NOMO-1 treated with dmso at 0.1 percent for 144 hours (cell line): Measurements from ENCODE around the gene RPS6KA1.
"Not testable (repeated sequence)": the region's sequence is repeated elsewhere in the genome, so short reads cannot be mapped to it uniquely, and the experiment has no call there.

Experiments used
- DNase-seq: peaks from one replicate; lab custom pipeline; 2025; ENCODE audit not compliant: unreplicated experiment; lab: John Stamatoyannopoulos, UW

Gene RPS6KA1

DNA sequence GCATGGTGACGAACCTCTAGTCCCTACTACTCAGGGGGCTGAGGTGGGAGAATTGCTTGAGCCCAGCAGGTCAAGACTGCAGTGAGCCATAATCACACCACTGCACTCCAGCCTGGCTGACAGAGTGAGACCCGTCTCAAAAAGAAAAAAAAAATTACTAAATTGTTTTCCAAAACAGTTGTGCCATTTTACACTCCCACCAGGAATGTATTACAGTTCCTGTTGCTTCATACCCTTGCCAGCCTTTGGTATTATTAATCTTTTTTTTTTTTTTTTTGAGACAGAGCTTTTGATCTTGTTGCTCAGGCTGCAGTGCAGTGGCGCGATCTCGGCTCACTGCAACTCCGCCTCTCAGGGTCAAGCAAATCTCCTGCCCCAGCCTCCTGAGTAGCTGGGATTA lies 55.9 kb downstream of the RPS6KA1 start:
- DNase-seq, result no peak

DNA sequence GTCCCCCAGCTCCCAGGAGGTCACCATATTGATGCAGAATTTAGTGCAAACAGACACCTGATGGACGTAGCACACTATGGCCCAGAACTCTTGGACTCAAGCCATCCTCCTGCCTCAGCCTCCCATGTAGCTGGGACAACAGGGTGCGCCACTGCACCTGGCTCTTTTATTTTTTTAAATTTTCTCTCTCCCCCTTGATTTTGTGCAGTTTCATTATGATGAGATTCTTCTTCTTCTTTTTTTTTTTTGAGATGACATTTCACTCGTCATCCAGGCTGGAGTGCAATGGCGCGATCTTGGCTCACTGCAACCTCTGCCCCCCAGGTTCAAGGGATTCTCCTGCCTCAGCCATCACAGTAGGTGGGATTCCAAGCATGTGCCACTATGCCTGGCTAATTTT lies 63.8 kb downstream of the RPS6KA1 start:
- no peak for DNase-seq

DNA sequence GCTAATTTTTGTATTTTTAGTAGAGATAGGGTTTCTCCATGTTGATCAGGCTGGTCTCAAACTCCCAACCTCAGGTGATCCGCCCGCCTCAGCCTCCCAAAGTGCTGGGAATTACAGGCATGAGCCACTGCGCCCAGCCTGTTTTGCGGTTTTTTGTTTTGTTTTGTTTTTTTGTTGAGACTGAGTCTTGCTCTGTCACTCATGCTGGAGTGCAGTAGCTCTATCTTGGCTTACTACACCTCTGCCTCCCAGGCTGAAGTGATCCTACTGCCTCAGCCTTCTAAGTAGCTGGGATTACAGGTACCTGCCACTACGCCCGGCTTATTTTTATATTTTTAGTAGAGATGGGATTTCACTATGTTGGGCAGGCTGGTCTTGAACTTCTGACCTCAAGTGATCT lies 65.0 kb downstream of the RPS6KA1 start:
- DNase-seq, result not testable (repeated sequence)

DNA sequence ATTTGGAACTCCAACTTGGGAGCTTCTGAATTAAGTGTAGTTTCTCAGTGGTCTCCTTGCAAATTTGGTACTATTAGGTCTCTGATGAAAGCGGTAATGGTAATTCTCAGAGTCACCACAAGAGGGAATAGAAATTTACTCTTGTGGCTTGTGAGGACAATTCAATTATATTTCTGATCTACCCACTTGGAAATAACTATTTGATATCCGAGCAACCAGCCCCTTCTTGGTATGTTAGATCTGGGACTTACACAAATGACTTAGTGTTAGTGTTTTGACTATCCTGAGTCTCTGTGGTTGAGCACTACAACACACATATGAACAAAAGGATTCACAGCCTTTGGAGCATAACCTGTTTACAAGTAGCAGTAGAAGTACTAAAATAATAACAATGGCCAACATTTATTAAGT lies 68.1 kb downstream of the RPS6KA1 start:
- DNase-seq, result peak; percentile 11

DNA sequence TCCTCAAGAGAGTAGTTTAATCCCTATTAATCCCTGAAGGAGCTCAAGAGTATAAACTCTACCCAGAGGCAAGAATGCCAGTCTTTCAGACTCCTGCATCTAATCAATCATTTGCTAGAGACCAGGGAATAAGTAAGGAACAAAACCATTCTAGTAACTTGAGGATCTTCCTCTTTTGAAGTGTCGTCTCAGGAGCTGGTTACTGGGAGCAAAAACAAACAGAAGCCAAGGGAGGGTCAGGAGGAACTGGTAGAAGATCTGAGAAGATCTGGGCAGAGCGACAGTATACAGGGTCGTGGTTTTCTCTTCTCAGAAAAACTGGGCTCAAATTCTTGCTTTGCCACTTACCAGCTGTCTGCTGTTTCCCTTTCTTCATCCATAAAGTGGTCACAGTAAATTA lies 69.3 kb downstream of the RPS6KA1 start:
- peak; percentile 10 for DNase-seq

DNA sequence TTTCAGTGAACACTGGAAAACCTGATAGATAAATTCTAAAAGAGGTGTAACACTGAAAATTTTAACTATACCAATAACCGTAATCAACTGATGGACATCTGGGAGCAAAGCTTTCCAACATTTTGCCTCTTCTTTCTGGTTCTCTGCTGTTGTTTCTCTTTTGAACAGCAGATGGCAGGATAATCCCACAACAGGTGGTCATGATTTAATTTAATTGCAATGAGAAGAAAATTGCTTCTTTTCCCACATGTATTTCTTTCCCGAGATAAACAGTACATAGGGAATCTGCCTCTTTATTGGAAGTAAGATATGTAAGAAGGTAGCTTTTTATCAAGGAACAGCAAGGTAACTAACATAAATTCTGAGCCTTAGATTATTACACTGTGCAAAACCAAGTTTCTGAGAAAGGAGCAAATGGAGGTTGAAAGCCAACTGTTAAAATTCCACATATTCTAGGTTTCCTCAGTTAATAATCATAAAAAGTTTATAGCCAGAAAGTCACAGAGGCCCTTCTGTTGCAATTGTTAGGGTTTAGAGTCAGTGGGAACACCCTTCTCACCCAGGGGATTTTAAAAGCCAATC lies 72.9 kb downstream of the RPS6KA1 start:
- DNase-seq, result peak; percentile 6

DNA sequence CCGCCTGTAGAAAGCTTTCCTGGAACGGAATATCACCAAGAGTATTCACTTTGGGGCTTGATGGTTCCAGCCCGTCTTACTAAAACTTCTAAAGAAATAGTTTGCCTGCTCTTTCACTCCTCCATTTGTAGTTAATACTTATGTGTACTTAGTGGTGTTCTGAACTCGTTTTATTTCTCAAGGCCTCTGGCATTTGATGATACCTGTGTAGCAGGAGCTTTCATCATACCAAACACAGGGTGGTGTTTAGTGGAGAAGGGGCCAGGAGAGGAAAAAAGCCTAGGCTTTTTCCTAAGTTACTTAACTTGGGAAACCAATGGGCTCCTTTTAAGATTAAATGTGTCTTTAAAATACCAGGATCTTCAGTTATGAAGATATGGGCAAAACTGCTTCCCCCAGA lies 74.3 kb downstream of the RPS6KA1 start:
- DNase-seq, result no peak

DNA sequence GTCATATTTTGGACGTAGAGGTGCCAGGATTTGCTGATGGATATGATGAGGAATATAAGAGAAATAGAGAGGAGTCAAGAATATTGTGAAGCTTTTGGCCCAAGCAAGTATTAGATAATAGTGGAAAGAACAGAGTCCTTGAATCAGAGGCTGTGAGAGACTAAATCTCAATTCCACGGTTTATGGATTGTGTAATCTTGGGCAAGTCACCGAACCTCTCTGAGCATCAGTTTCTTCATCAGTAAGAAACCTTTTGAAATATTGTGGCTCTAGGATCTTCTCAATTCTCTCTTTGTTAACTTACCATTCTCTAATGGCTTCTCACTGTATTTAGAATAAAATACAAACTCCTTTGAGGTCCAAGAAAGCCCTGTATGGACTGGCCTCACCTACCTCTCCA lies 77.6 kb downstream of the RPS6KA1 start:
- peak; percentile 48 for DNase-seq

DNA sequence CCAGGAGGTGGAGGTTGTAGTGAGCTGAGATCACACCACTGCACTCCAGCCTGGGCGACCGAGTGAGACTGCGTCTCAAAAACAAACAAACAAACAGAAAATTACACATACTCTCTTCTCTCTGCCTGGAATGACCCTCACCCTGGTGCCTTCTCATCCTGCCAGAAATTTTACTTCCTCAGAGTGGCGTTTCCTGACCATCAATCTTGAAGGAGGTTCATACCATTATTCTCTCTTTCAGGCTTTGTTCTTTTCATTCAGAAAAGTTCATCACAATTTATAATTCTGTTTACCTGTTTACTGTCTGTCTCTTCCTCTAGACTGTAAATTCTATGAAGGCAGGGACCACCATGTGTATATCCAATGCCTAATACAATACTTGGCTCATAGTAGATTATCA lies 79.3 kb downstream of the RPS6KA1 start:
- DNase-seq, result no peak

DNA sequence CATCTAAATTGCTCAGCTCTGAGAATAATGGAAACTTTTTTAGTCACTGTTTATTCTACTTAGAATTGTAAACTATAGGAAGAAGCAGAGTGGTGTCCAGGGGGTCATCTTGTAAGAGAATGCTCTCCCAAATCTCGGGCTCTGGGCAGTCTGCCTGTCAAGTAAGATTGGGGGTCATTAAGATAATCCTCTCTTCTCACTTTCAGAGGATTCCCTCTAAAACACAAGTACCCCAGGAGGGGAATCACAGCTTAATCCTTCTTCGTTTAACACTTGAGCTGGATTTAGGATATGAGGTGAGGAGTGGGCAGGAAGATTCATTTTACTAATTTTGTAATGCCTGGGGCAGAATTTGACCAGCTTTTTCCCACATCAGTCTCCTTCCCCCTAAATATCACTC lies 81.2 kb downstream of the RPS6KA1 start:
- DNase-seq, result no peak

DNA sequence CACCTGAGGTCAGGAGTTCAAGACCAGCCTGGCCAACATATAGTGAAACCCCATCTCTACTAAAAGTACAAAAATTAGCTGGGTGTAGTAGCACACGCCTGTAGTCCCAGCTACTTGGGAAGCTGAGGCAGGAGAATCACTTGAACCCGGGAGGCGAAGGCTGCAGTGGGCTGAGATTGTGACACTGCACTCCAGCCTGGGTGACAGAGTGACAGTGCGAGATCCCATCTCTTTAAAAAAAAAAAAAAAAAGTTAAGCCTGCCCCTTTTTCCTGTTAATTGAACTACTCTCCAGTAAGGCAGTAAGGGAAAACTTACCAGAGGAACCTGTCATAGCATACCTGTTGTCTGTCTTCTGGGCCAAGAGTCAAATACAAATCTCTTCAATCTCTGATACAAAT lies 83.1 kb downstream of the RPS6KA1 start:
- not testable (repeated sequence) for DNase-seq

DNA sequence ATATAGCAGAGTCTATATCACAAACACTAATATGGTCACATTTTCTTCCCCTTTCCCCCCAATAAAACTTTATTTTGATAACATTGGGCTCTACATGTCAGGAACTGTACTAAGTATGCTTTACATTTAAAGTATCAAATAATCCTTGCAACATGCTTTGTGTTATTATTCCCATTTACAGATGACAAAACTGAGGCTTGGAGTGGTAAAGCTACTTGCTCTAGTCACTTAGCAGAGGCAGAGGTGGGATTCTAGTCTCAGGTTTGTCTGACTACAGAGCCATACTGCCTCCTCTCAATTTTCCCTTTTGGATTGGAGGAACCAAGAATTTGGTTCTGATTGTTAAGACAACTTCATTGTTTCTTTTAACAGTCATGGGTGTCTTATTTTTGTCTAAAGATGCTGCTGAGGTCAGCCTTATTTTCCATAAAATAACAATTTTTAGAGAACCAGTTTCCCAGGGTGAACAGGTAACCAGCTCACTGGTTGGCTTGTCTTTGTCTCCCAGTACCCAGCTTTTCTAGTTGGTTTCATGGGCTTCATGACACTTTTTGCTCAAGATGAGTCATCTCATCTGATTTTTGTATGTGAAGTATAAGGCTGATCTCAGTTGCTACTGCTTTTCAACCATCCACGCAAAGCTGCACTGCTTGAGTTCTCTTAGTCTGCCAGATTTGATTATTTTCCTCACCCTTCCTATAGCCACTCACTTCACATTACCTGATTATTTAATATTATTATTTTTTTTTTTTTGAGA lies 85.3 kb downstream of the RPS6KA1 start:
- no peak for DNase-seq

DNA sequence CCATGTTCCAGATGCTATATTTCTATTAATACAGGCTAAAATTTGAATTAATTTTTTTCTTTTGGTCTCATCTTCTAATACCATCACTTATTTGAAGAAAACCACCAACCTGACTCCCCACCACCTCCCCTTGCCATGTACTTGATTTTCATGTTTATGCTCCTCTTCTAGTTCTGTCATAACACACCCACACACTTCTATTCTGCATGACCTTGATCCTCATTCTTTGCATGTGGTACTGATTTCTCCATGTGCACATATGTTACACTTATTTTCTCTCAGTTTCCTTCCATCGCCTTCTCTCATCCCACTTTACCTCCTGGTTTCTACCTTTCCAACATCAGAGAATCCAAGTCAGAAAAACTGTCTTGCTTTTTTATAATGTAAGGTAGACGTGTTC lies 87.3 kb downstream of the RPS6KA1 start:
- DNase-seq, result no peak

DNA sequence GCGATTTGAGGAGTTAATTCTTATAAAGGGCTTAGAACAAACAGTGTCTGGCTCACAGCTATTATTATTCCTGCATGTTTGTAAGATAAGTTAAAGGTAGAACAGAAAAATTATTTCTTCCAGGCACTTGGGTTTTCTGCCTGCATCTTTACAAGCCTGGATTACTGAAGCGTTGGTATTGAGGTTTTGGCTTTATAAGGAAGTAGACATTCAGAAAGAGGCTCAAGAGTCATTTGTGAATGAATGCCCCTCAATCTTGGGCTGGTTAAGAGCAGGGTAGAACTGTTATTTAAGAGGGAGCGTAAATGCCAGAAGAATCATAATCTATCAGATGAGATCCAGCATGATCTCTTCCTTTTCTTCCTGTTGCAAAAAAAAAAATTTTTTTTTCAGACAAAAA lies 89.0 kb downstream of the RPS6KA1 start:
- peak; percentile 18 for DNase-seq
